DND-41 (cell line): ENCODE measurements around the gene TTLL11.

Experiments used
- CTCF ChIP-seq: IDR thresholded peaks from 2 replicates; pipeline ENCODE4 v1.5.1; 2012; ENCODE audit warnings: borderline replicate concordance, low read length, moderate library complexity, mild to moderate bottlenecking; ENCODE audit not compliant: poor library complexity, severe bottlenecking; ENCODE audit errors: extremely low read depth
- EZH2 ChIP-seq: IDR thresholded peaks from 3 replicates; pipeline ENCODE4 v1.6.1; 2012; ENCODE audit warnings: borderline replicate concordance, low read depth, mild to moderate bottlenecking, moderate library complexity, low read length, inconsistent platforms; ENCODE audit not compliant: severe bottlenecking

- TF ChIP-seq CTCF: no peak
- no peak for TF ChIP-seq EZH2
Observed at GRCh38 chr9:122004589-122004988, 88.5 kb downstream of the TTLL11 start.
